WTC11 (cell line): ENCODE results near the gene DEFB126. TPM values are rescaled to one million over a fixed set of nuclear protein-coding genes. Genes with fewer than 3 reads are reported as not detected.

Experiments
- ATAC-seq: fragments of 200-7000 bp; cut with Tn5 transposase; 2 replicates; pipeline ENCODE4 v1.10.0; 2021; ENCODE audit warnings: mild to moderate bottlenecking, moderate library complexity
- CTCF ChIA-PET: fragments of 300-600 bp; sonication (Branson Sonifier 250); formaldehyde crosslinking; loops from one replicate; lab custom pipeline; 2021; ENCODE audit warnings: antibody characterized with exemption; lab: Charles Lee
- POLR2A ChIA-PET: fragments of 350-600 bp; sonication (Branson Sonifier 250); formaldehyde crosslinking; loops from one replicate; lab custom pipeline; 2021; ENCODE audit warnings: antibody characterized with exemption; lab: Charles Lee
- DNase-seq: peaks from one replicate; pipeline ENCODE4 v3.0.0; 2021; ENCODE audit warnings: low spot score
- H3K27ac Mint-ChIP-seq: 2 replicates; pipeline ENCODE4 v1.8.0; 2021; ENCODE audit warnings: mixed read lengths
- H3K27me3 Mint-ChIP-seq: 2 replicates; pipeline ENCODE4 v1.8.0; 2021; ENCODE audit warnings: low read depth, mild to moderate bottlenecking, moderate library complexity, mixed read lengths
- H3K36me3 Mint-ChIP-seq: 2 replicates; pipeline ENCODE4 v1.8.0; 2021; ENCODE audit warnings: mixed read lengths
- H3K4me1 Mint-ChIP-seq: 2 replicates; pipeline ENCODE4 v1.8.0; 2022; ENCODE audit warnings: mixed read lengths
- H3K4me3 Mint-ChIP-seq: 2 replicates; pipeline ENCODE4 v1.8.0; 2021; ENCODE audit warnings: mild to moderate bottlenecking, moderate library complexity, mixed read lengths
- H3K9me3 Mint-ChIP-seq: 2 replicates; pipeline ENCODE4 v1.8.0; 2021; ENCODE audit warnings: mixed read lengths
- CREB1 ChIP-seq: sonication (generic); formaldehyde crosslinking; IDR thresholded peaks from 2 replicates; pipeline ENCODE4 v1.8.0; 2023; ENCODE audit warnings: mild to moderate bottlenecking, missing genetic modification reagents
- FOXP1 ChIP-seq: sonication (generic); formaldehyde crosslinking; IDR thresholded peaks from 2 replicates; pipeline ENCODE4 v1.8.0; 2022; ENCODE audit warnings: missing genetic modification reagents, mild to moderate bottlenecking, moderate library complexity, borderline replicate concordance
- GTF2I ChIP-seq: fragments of 250-450 bp; sonication (Bioruptor Pico); conservative IDR thresholded peaks from 2 replicates; pipeline ENCODE4 v1.4.0; 2021; ENCODE audit warnings: mild to moderate bottlenecking
- IRF2 ChIP-seq: sonication (generic); formaldehyde crosslinking; IDR thresholded peaks from 2 replicates; pipeline ENCODE4 v1.8.0; 2022; ENCODE audit warnings: low read depth, missing genetic modification reagents, borderline replicate concordance
- KAT7 ChIP-seq: sonication (generic); formaldehyde crosslinking; IDR thresholded peaks from 2 replicates; pipeline ENCODE4 v1.8.1; 2023; ENCODE audit warnings: missing genetic modification reagents, mild to moderate bottlenecking, borderline replicate concordance
- RELA ChIP-seq: sonication (generic); formaldehyde crosslinking; IDR thresholded peaks from 2 replicates; pipeline ENCODE4 v1.8.1; 2022; ENCODE audit warnings: missing genetic modification reagents, mild to moderate bottlenecking, borderline replicate concordance
- SMAD3 ChIP-seq: sonication (generic); formaldehyde crosslinking; IDR thresholded peaks from 2 replicates; pipeline ENCODE4 v1.8.0; 2022; ENCODE audit warnings: missing genetic modification reagents, mild to moderate bottlenecking, borderline replicate concordance
- SOX15 ChIP-seq: fragments of 250-450 bp; sonication (Bioruptor Pico); IDR thresholded peaks from 2 replicates; pipeline ENCODE4 v1.9.0; 2021; ENCODE audit warnings: mild to moderate bottlenecking
- TP53 ChIP-seq: sonication (generic); formaldehyde crosslinking; IDR thresholded peaks from 2 replicates; pipeline ENCODE4 v1.8.1; 2023; ENCODE audit warnings: mild to moderate bottlenecking, missing genetic modification reagents
- ZNF317 ChIP-seq: sonication (generic); formaldehyde crosslinking; IDR thresholded peaks from 2 replicates; pipeline ENCODE4 v1.8.1; 2023; ENCODE audit warnings: low read depth, mild to moderate bottlenecking, moderate library complexity, missing genetic modification reagents, borderline replicate concordance
- total RNA-seq: library from RNA; stranded (reverse); gene quantifications from 3 replicates; pipeline ENCODE4 v1.2.3, GENCODE V29; 2021
- TF ChIP-seq, protein P1 (sequence below): sonication (generic); formaldehyde crosslinking; IDR thresholded peaks from 2 replicates; pipeline ENCODE4 v1.8.1; 2022; ENCODE audit warnings: mild to moderate bottlenecking, moderate library complexity, missing genetic modification reagents
- TF ChIP-seq, protein P2 (sequence below): sonication (generic); formaldehyde crosslinking; IDR thresholded peaks from 2 replicates; pipeline ENCODE4 v1.8.0; 2022; ENCODE audit warnings: mild to moderate bottlenecking, missing genetic modification reagents
- TF ChIP-seq, protein P3 (sequence below): sonication (generic); formaldehyde crosslinking; IDR thresholded peaks from 2 replicates; pipeline ENCODE4 v1.8.0; 2022; ENCODE audit warnings: mild to moderate bottlenecking, missing genetic modification reagents
- TF ChIP-seq, protein P4 (sequence below): sonication (generic); formaldehyde crosslinking; IDR thresholded peaks from 2 replicates; pipeline ENCODE4 v1.8.0; 2023; ENCODE audit warnings: mild to moderate bottlenecking, missing genetic modification reagents
- TF ChIP-seq, protein P5 (sequence below): fragments of 250-450 bp; sonication (Bioruptor Pico); IDR thresholded peaks from 2 replicates; pipeline ENCODE4 v1.8.0; 2021; ENCODE audit warnings: mild to moderate bottlenecking
- TF ChIP-seq, protein P6 (sequence below): sonication (generic); formaldehyde crosslinking; conservative IDR thresholded peaks from 2 replicates; pipeline ENCODE4 v1.8.1; 2022; ENCODE audit warnings: mild to moderate bottlenecking, missing genetic modification reagents
- TF ChIP-seq, protein P7 (sequence below): sonication (generic); formaldehyde crosslinking; IDR thresholded peaks from 2 replicates; pipeline ENCODE4 v1.8.1; 2023; ENCODE audit warnings: mild to moderate bottlenecking, missing genetic modification reagents, moderate library complexity
- TF ChIP-seq, protein P8 (sequence below): sonication (generic); formaldehyde crosslinking; IDR thresholded peaks from 2 replicates; pipeline ENCODE4 v1.8.1; 2022; ENCODE audit warnings: low read depth, mild to moderate bottlenecking, moderate library complexity, missing genetic modification reagents, borderline replicate concordance
- TF ChIP-seq, protein P9 (sequence below): fragments of 250-450 bp; sonication (Bioruptor Pico); IDR thresholded peaks from 2 replicates; pipeline ENCODE4 v1.9.0; 2021; ENCODE audit warnings: mild to moderate bottlenecking
- TF ChIP-seq, protein P10 (sequence below): sonication (generic); formaldehyde crosslinking; IDR thresholded peaks from 2 replicates; pipeline ENCODE4 v1.8.1; 2023; ENCODE audit warnings: mild to moderate bottlenecking, missing genetic modification reagents

DEFB126 gene
- total RNA-seq, 1 experiment from 2014 or later = not detected

DNA sequence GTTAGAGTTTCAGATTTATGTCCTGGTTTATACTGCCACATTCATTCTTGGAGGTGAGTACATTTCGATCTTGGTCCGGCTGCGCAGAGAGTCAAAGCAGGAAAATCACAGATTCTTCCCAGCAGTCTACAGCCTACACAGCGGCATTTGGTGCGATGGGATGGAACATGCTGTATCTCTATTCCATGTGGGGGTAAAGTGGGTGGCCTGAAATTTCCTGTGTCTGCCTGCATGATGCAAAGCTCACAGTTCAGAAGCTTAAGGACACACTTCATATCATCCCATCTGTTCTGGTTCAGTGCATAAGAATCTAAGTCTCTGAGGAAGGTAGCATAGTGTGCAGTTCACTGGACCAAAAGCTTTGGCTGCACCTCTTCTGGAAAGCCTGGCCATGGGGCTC, 14.8 kb downstream of the DEFB126 start, which contains the start of gene DEFB127:
Gene DEFB127 (plus strand): TSS at position 301 of the 400 bp plus-strand sequence. CDS start 91 bp downstream, at position 392.
- CTCF ChIA-PET = no interaction called here
- no peak for TF ChIP-seq GTF2I (CRISPR knock-in tag)
- TF ChIP-seq, all 79 proteins: peak for 0

DNA sequence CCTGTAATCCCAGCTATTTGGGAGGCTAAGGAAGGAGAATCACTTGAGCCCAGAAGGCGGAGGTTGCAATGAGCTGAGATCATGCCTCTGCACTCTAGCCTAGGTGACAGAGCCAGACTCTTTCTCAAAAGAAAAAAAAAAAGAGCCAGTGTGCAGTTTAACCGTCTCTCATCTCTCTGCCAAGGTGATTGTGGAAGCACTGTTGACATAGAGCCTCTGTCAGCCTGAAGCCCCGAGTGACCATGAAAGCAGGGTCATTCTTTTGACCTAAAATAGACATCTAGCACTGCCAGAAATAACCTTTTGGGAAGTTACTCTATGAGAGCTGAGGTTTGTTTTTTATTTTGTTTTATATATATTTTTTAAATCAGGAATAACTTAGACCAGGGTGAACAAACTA, 22.2 kb downstream of the DEFB126 start:
- CTCF ChIA-PET = no interaction called here
- H3K27ac Mint-ChIP-seq = no peak overlapping the region
- peaks cover 38% of the 10 kb centered on the region for H3K27me3 Mint-ChIP-seq
- ATAC-seq (no peak), DNase-seq (no peak)
- no peaks in the 10 kb centered on the region for H3K4me1 Mint-ChIP-seq
- POLR2A ChIA-PET = no interaction called here
- H3K36me3 Mint-ChIP-seq = no peaks in the 10 kb centered on the region
- TF ChIP-seq ZNF317 (CRISPR knock-in tag) (no peak), GTF2I (CRISPR knock-in tag) (no peak), SOX15 (no peak), TP53 (CRISPR knock-in tag) (no peak), RELA (no peak)
- TF ChIP-seq, protein P1, sequence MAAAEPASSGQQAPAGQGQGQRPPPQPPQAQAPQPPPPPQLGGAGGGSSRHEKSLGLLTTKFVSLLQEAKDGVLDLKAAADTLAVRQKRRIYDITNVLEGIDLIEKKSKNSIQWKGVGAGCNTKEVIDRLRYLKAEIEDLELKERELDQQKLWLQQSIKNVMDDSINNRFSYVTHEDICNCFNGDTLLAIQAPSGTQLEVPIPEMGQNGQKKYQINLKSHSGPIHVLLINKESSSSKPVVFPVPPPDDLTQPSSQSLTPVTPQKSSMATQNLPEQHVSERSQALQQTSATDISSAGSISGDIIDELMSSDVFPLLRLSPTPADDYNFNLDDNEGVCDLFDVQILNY (CRISPR knock-in tag) = no peak
- TF ChIP-seq, protein P2, sequence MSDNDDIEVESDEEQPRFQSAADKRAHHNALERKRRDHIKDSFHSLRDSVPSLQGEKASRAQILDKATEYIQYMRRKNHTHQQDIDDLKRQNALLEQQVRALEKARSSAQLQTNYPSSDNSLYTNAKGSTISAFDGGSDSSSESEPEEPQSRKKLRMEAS (CRISPR knock-in tag) = no peak
- TF ChIP-seq, protein P3, sequence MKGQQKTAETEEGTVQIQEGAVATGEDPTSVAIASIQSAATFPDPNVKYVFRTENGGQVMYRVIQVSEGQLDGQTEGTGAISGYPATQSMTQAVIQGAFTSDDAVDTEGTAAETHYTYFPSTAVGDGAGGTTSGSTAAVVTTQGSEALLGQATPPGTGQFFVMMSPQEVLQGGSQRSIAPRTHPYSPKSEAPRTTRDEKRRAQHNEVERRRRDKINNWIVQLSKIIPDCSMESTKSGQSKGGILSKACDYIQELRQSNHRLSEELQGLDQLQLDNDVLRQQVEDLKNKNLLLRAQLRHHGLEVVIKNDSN (CRISPR knock-in tag) = no peak
- TF ChIP-seq, protein P4, sequence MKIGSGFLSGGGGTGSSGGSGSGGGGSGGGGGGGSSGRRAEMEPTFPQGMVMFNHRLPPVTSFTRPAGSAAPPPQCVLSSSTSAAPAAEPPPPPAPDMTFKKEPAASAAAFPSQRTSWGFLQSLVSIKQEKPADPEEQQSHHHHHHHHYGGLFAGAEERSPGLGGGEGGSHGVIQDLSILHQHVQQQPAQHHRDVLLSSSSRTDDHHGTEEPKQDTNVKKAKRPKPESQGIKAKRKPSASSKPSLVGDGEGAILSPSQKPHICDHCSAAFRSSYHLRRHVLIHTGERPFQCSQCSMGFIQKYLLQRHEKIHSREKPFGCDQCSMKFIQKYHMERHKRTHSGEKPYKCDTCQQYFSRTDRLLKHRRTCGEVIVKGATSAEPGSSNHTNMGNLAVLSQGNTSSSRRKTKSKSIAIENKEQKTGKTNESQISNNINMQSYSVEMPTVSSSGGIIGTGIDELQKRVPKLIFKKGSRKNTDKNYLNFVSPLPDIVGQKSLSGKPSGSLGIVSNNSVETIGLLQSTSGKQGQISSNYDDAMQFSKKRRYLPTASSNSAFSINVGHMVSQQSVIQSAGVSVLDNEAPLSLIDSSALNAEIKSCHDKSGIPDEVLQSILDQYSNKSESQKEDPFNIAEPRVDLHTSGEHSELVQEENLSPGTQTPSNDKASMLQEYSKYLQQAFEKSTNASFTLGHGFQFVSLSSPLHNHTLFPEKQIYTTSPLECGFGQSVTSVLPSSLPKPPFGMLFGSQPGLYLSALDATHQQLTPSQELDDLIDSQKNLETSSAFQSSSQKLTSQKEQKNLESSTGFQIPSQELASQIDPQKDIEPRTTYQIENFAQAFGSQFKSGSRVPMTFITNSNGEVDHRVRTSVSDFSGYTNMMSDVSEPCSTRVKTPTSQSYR (CRISPR knock-in tag) = no peak
- TF ChIP-seq, all 79 proteins: peak for 0
- Mint-ChIP-seq H3K4me3 (no peak overlapping the region), H3K9me3 (no peaks in the 10 kb centered on the region)

More for the DNA sequence above, 14.8 kb downstream of the DEFB126 start, which contains the start of gene DEFB127:
- POLR2A ChIA-PET = no interaction called here
- Mint-ChIP-seq H3K27ac (no peak within 1 kb of the TSS), H3K9me3 (no peaks in the 10 kb centered on the region), H3K4me3 (no peak within 1 kb of the TSS), H3K27me3 (peaks cover 60% of the 10 kb centered on the region), H3K36me3 (no peaks in the 10 kb centered on the region), H3K4me1 (no peaks in the 10 kb centered on the region)
- no peak for ATAC-seq
- DNase-seq = no peak

DNA sequence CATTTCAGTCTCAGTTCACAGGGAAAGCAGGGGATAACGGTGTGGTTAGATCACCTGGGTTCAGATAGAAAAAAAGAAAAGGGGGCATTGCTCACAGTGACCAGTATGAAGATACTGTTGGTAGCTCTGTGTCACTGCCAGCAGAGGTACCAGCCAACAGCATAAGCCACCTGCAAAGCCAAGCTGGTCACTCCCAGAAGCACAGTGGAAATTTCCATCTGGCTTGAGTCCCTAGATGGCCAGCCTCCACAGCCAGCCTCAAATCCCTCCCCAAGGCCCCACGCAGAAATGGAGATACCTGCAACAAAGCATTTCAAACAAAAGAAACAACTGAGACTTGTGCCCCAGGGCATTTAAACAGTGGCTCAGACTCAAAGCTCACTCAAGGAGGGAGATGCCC, 26.5 kb downstream of the DEFB126 start:
- ChIA-PET CTCF (interaction anchor here (0.8 kb wide), 1 partner anchor 31 kb away, joined by 3 read pairs; no protein-coding TSS in a partner anchor), POLR2A (no interaction called here)

More for the DNA sequence above, 26.5 kb downstream of the DEFB126 start:
- Mint-ChIP-seq H3K27ac (no peak overlapping the region), H3K4me1 (no peaks in the 10 kb centered on the region), H3K9me3 (no peaks in the 10 kb centered on the region; the same call in 1 of the 2 replicates), H3K36me3 (no peaks in the 10 kb centered on the region), H3K4me3 (no peak overlapping the region), H3K27me3 (peaks cover 24% of the 10 kb centered on the region)
- DNase-seq = no peak
- TF ChIP-seq KAT7 (CRISPR knock-in tag) = no peak
- TF ChIP-seq SOX15 = no peak
- TF ChIP-seq FOXP1 = no peak
- TF ChIP-seq, protein P5, sequence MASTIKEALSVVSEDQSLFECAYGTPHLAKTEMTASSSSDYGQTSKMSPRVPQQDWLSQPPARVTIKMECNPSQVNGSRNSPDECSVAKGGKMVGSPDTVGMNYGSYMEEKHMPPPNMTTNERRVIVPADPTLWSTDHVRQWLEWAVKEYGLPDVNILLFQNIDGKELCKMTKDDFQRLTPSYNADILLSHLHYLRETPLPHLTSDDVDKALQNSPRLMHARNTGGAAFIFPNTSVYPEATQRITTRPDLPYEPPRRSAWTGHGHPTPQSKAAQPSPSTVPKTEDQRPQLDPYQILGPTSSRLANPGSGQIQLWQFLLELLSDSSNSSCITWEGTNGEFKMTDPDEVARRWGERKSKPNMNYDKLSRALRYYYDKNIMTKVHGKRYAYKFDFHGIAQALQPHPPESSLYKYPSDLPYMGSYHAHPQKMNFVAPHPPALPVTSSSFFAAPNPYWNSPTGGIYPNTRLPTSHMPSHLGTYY (CRISPR knock-in tag) = no peak
- TF ChIP-seq, protein P6, sequence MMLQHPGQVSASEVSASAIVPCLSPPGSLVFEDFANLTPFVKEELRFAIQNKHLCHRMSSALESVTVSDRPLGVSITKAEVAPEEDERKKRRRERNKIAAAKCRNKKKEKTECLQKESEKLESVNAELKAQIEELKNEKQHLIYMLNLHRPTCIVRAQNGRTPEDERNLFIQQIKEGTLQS = no peak
- no peak for TF ChIP-seq SMAD3 (CRISPR knock-in tag)
- TF ChIP-seq GTF2I (CRISPR knock-in tag) = no peak
- TF ChIP-seq, protein P7, sequence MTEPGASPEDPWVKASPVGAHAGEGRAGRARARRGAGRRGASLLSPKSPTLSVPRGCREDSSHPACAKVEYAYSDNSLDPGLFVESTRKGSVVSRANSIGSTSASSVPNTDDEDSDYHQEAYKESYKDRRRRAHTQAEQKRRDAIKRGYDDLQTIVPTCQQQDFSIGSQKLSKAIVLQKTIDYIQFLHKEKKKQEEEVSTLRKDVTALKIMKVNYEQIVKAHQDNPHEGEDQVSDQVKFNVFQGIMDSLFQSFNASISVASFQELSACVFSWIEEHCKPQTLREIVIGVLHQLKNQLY (CRISPR knock-in tag) = no peak
- TF ChIP-seq IRF2 (CRISPR knock-in tag) = no peak
- TF ChIP-seq, protein P8, sequence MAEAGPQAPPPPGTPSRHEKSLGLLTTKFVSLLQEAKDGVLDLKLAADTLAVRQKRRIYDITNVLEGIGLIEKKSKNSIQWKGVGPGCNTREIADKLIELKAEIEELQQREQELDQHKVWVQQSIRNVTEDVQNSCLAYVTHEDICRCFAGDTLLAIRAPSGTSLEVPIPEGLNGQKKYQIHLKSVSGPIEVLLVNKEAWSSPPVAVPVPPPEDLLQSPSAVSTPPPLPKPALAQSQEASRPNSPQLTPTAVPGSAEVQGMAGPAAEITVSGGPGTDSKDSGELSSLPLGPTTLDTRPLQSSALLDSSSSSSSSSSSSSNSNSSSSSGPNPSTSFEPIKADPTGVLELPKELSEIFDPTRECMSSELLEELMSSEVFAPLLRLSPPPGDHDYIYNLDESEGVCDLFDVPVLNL (CRISPR knock-in tag) = no peak
- TF ChIP-seq, protein P9, sequence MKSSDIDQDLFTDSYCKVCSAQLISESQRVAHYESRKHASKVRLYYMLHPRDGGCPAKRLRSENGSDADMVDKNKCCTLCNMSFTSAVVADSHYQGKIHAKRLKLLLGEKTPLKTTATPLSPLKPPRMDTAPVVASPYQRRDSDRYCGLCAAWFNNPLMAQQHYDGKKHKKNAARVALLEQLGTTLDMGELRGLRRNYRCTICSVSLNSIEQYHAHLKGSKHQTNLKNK = no peak
- TF ChIP-seq, protein P10, sequence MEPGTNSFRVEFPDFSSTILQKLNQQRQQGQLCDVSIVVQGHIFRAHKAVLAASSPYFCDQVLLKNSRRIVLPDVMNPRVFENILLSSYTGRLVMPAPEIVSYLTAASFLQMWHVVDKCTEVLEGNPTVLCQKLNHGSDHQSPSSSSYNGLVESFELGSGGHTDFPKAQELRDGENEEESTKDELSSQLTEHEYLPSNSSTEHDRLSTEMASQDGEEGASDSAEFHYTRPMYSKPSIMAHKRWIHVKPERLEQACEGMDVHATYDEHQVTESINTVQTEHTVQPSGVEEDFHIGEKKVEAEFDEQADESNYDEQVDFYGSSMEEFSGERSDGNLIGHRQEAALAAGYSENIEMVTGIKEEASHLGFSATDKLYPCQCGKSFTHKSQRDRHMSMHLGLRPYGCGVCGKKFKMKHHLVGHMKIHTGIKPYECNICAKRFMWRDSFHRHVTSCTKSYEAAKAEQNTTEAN = no peak
- no peak for TF ChIP-seq CREB1 (CRISPR knock-in tag)
- TF ChIP-seq, all 79 proteins: peak for 0
- no peak for ATAC-seq
